PC-9 (cell line): Measurements from ENCODE around the gene CEACAM6.

Source experiments
- EZH2 ChIP-seq: fragments of 200-600 bp; sonication (generic); IDR thresholded peaks from 2 replicates; pipeline ENCODE4 v1.8.0; 2017; ENCODE audit warnings: antibody characterized with exemption, low read depth
- TF ChIP-seq, protein P1 (sequence below): fragments of 200-600 bp; sonication (generic); conservative IDR thresholded peaks from 2 replicates; pipeline ENCODE4 v1.6.1; 2017; ENCODE audit warnings: mixed run types, antibody characterized with exemption, mild to moderate bottlenecking, moderate library complexity

DNA sequence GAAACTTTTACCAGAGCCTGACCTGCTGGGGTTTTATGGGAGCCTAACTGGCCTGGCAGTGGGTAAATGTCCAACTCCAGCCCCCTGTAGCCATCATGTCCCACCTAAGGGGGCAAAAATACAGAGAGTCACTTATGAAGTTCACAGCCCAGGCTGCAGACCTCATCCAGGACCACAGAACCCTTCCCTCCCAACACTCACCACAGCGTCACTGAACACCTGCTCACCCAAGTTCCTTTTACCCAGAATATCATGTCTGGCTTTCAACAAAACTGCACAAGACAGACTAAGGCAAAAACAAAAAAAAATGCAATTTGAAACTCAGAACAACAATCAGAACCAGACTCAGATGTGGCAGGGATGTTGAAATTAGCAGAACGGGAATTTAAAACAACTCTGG, 47.4 kb downstream of the CEACAM6 start:
- TF ChIP-seq, protein P1, sequence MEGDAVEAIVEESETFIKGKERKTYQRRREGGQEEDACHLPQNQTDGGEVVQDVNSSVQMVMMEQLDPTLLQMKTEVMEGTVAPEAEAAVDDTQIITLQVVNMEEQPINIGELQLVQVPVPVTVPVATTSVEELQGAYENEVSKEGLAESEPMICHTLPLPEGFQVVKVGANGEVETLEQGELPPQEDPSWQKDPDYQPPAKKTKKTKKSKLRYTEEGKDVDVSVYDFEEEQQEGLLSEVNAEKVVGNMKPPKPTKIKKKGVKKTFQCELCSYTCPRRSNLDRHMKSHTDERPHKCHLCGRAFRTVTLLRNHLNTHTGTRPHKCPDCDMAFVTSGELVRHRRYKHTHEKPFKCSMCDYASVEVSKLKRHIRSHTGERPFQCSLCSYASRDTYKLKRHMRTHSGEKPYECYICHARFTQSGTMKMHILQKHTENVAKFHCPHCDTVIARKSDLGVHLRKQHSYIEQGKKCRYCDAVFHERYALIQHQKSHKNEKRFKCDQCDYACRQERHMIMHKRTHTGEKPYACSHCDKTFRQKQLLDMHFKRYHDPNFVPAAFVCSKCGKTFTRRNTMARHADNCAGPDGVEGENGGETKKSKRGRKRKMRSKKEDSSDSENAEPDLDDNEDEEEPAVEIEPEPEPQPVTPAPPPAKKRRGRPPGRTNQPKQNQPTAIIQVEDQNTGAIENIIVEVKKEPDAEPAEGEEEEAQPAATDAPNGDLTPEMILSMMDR = no peak
- TF ChIP-seq EZH2 = no peak
